GM23338 (cell line): Measurements from ENCODE around the gene CEP170B. TPM values are rescaled to one million over a fixed set of nuclear protein-coding genes. Genes with fewer than 3 reads are reported as not detected.
"Not testable (repeated sequence)": the region's sequence is repeated elsewhere in the genome, so short reads cannot be mapped to it uniquely, and the experiment has no call there.

Source experiments
- ATAC-seq: fragments of 200-7000 bp; cut with Tn5 transposase; 3 replicates; pipeline ENCODE4 v1.9.1; 2020
- DNase-seq: peaks from one replicate; pipeline ENCODE4 v3.0.0-alpha.2; 2015; ENCODE audit warnings: low spot score
- H2AFZ ChIP-seq: fragments of 200-600 bp; sonication (generic); 2 replicates; pipeline ENCODE4 v1.8.0; 2016; ENCODE audit warnings: antibody characterized with exemption, mild to moderate bottlenecking, moderate library complexity
- H3F3A ChIP-seq: fragments of 200-600 bp; sonication (generic); replicated peaks from 2 replicates; pipeline ENCODE4 v1.8.0; 2017; ENCODE audit warnings: antibody characterized with exemption, mixed run types, low read depth
- H3K27ac ChIP-seq: fragments of 200-600 bp; sonication (generic); 2 replicates; pipeline ENCODE4 v1.6.1; 2016; ENCODE audit warnings: low read depth
- H3K27me3 ChIP-seq: fragments of 200-600 bp; sonication (generic); 2 replicates; pipeline ENCODE4 v1.8.0; 2016; ENCODE audit warnings: mild to moderate bottlenecking, mixed run types, moderate library complexity; ENCODE audit not compliant: insufficient read depth
- H3K36me3 ChIP-seq: fragments of 200-600 bp; sonication (generic); 2 replicates; pipeline ENCODE4 v1.8.0; 2016; ENCODE audit warnings: mild to moderate bottlenecking; ENCODE audit not compliant: insufficient read depth
- H3K4me1 ChIP-seq: fragments of 200-600 bp; sonication (generic); 2 replicates; pipeline ENCODE4 v1.8.0; 2016; ENCODE audit warnings: mild to moderate bottlenecking, moderate library complexity; ENCODE audit not compliant: insufficient read depth
- H3K4me2 ChIP-seq: fragments of 200-600 bp; sonication (generic); 2 replicates; pipeline ENCODE4 v1.7.1; 2017; ENCODE audit warnings: mixed run types
- H3K4me3 ChIP-seq: fragments of 200-600 bp; sonication (generic); 2 replicates; pipeline ENCODE4 v1.6.1; 2016; ENCODE audit warnings: mixed run types
- H3K79me2 ChIP-seq: fragments of 200-600 bp; sonication (generic); replicated peaks from 2 replicates; pipeline ENCODE4 v1.8.0; 2017; ENCODE audit warnings: mild to moderate bottlenecking; ENCODE audit not compliant: insufficient read depth
- H3K9me2 ChIP-seq: fragments of 200-600 bp; sonication (generic); 2 replicates; pipeline ENCODE4 v1.8.0; 2017; ENCODE audit not compliant: insufficient read depth
- H4K20me1 ChIP-seq: fragments of 200-600 bp; sonication (generic); replicated peaks from 2 replicates; pipeline ENCODE4 v1.8.0; 2017; ENCODE audit warnings: mild to moderate bottlenecking; ENCODE audit not compliant: insufficient read depth
- H3K27ac Mint-ChIP-seq: 2 replicates; pipeline ENCODE4 v1.8.0; 2020; ENCODE audit warnings: inconsistent platforms, mild to moderate bottlenecking, moderate library complexity, mixed read lengths
- H3K27me3 Mint-ChIP-seq: 3 replicates; pipeline ENCODE4 v1.8.0; 2022; ENCODE audit warnings: low read depth, mild to moderate bottlenecking, moderate library complexity, mixed read lengths, inconsistent platforms; ENCODE audit not compliant: insufficient read depth, poor library complexity
- H3K36me3 Mint-ChIP-seq: 3 replicates; pipeline ENCODE4 v1.8.0; 2021; ENCODE audit warnings: low read depth, mild to moderate bottlenecking, inconsistent platforms, moderate library complexity, mixed read lengths
- H3K4me1 Mint-ChIP-seq: 3 replicates; pipeline ENCODE4 v1.8.0; 2020; ENCODE audit warnings: mild to moderate bottlenecking, inconsistent platforms, mixed read lengths
- H3K4me3 Mint-ChIP-seq: 3 replicates; pipeline ENCODE4 v1.8.0; 2021; ENCODE audit warnings: moderate library complexity, mild to moderate bottlenecking, inconsistent platforms, mixed read lengths
- H3K9me3 Mint-ChIP-seq: 3 replicates; pipeline ENCODE4 v1.8.0; 2020; ENCODE audit warnings: moderate library complexity, mild to moderate bottlenecking, inconsistent platforms, mixed read lengths
- polyA plus RNA-seq: library from polyadenylated mRNA; unstranded; fragments of >200 nt; fragmentation: Nextera tagmentation; extraction: Ambion mirVana; gene quantifications from 2 replicates; pipeline ENCODE4 v1.2.1, GENCODE V29; 2016
- total RNA-seq: library from RNA; depleted of rRNA; stranded (reverse); fragments of >200 nt; shearing (Covaris generic); gene quantifications from 2 replicates; pipeline ENCODE4 v1.2.3, GENCODE V29; 2014; rRNA removed

The CEP170B gene
- total and polyA plus RNA-seq, 2 experiments from 2014 or later, result 4.6 to 37.1 TPM

GRCh38 chr14:104943216-104944015, 78.3 kb downstream of the CEP170B start:
- not testable (repeated sequence) for H3K4me3 Mint-ChIP-seq, H2AFZ ChIP-seq, ATAC-seq, H3K4me2 ChIP-seq, DNase-seq, H3K79me2 ChIP-seq, H3K4me3 ChIP-seq, H4K20me1 ChIP-seq, H3K36me3 ChIP-seq, H3K36me3 Mint-ChIP-seq, H3K27ac ChIP-seq, H3K9me2 ChIP-seq, H3K27ac Mint-ChIP-seq, H3K4me1 Mint-ChIP-seq, H3F3A ChIP-seq, H3K4me1 ChIP-seq, H3K27me3 ChIP-seq
- peaks cover 22% of the 10 kb centered on the region; the same call in 2 of the 3 replicates for H3K9me3 Mint-ChIP-seq
- H3K27me3 Mint-ChIP-seq, result peaks cover 17% of the 10 kb centered on the region

GRCh38 chr14:104944016-104944308, 78.9 kb downstream of the CEP170B start:
- not testable (repeated sequence) for H3K27me3 ChIP-seq, H3K36me3 ChIP-seq, H3K27ac ChIP-seq, H3K4me1 ChIP-seq, H3K4me3 ChIP-seq, H3K9me2 ChIP-seq, H4K20me1 ChIP-seq, H3K4me3 Mint-ChIP-seq, H3K36me3 Mint-ChIP-seq, ATAC-seq, H3K4me2 ChIP-seq, H3K79me2 ChIP-seq, H2AFZ ChIP-seq, H3K27ac Mint-ChIP-seq, H3F3A ChIP-seq, H3K4me1 Mint-ChIP-seq, DNase-seq
- H3K9me3 Mint-ChIP-seq, result peaks cover 23% of the 10 kb centered on the region; the same call in 2 of the 3 replicates
- H3K27me3 Mint-ChIP-seq, result peaks cover 15% of the 10 kb centered on the region

- not testable (repeated sequence) for H3K36me3 Mint-ChIP-seq, H3K79me2 ChIP-seq, H3K4me3 ChIP-seq, H3K4me1 ChIP-seq, H3K4me1 Mint-ChIP-seq, H3F3A ChIP-seq, H4K20me1 ChIP-seq, H3K4me2 ChIP-seq, H3K36me3 ChIP-seq, ATAC-seq, H3K27me3 Mint-ChIP-seq, H3K27me3 ChIP-seq, H2AFZ ChIP-seq, DNase-seq, H3K27ac ChIP-seq, H3K4me3 Mint-ChIP-seq, H3K27ac Mint-ChIP-seq, H3K9me2 ChIP-seq
- peaks cover 26% of the 10 kb centered on the region; the same call in 2 of the 3 replicates for H3K9me3 Mint-ChIP-seq
Measured at GRCh38 chr14:104944436-104945205, 79.6 kb downstream of the CEP170B start.

- not testable (repeated sequence) for H4K20me1 ChIP-seq, H2AFZ ChIP-seq, H3K4me3 ChIP-seq, H3K9me2 ChIP-seq, H3K79me2 ChIP-seq, H3K27me3 ChIP-seq, ATAC-seq, H3K27ac Mint-ChIP-seq, H3K4me1 Mint-ChIP-seq, H3K27me3 Mint-ChIP-seq, H3K27ac ChIP-seq, H3K36me3 Mint-ChIP-seq, DNase-seq, H3K4me1 ChIP-seq, H3F3A ChIP-seq, H3K36me3 ChIP-seq, H3K4me2 ChIP-seq, H3K4me3 Mint-ChIP-seq
- peaks cover 26% of the 10 kb centered on the region; the same call in 2 of the 3 replicates for H3K9me3 Mint-ChIP-seq
Measured at GRCh38 chr14:104945266-104945665, 80.2 kb downstream of the CEP170B start.

Other genes with a start within 250 kb of the CEP170B start
- gene INF2, start 175.7 kb upstream of the CEP170B start, total RNA-seq, result 52.4 and 75.5 TPM in 2 replicates
- 36.7 and 37.2 TPM in 2 replicates for gene INF2, start 175.7 kb upstream of the CEP170B start, polyA plus RNA-seq
- gene ADSS1, start 141.0 kb upstream of the CEP170B start, total RNA-seq, result 4.3 and 11.6 TPM in 2 replicates
- 9.5 and 12.4 TPM in 2 replicates for gene ADSS1, start 141.0 kb upstream of the CEP170B start, polyA plus RNA-seq
- 381 and 392 TPM in 2 replicates for gene SIVA1, start 112.1 kb upstream of the CEP170B start, total RNA-seq
- gene SIVA1, start 112.1 kb upstream of the CEP170B start, polyA plus RNA-seq, result 215 and 225 TPM in 2 replicates
- 74.3 and 78.7 TPM in 2 replicates for gene AKT1, start 69.5 kb upstream of the CEP170B start, total RNA-seq
- 19.2 and 23.7 TPM in 2 replicates for gene AKT1, start 69.5 kb upstream of the CEP170B start, polyA plus RNA-seq
- gene ZBTB42, start 64.2 kb upstream of the CEP170B start, total RNA-seq, result 4.4 and 7.5 TPM in 2 replicates
- 0.66 and 0.70 TPM in 2 replicates for gene ZBTB42, start 64.2 kb upstream of the CEP170B start, polyA plus RNA-seq
- 0.08 TPM in 1 of 2 replicates, not detected in the other for gene PLD4, start 59.6 kb downstream of the CEP170B start, total RNA-seq
- 0.21 TPM in 1 of 2 replicates, not detected in the other for gene PLD4, start 59.6 kb downstream of the CEP170B start, polyA plus RNA-seq
- gene AHNAK2, start 113.1 kb downstream of the CEP170B start, total RNA-seq, result 2.6 TPM in 2 replicates
- 1.1 and 1.6 TPM in 2 replicates for gene AHNAK2, start 113.1 kb downstream of the CEP170B start, polyA plus RNA-seq
- 1.8 and 4.9 TPM in 2 replicates for gene CLBA1, start 120.5 kb downstream of the CEP170B start, total RNA-seq
- gene CLBA1, start 120.5 kb downstream of the CEP170B start, polyA plus RNA-seq, result 1.6 and 1.7 TPM in 2 replicates
- gene CDCA4, start 155.8 kb downstream of the CEP170B start, total RNA-seq, result 62.4 and 70.7 TPM in 2 replicates
- gene CDCA4, start 155.8 kb downstream of the CEP170B start, polyA plus RNA-seq, result 32.6 and 37.1 TPM in 2 replicates
- 0.14 TPM in 1 of 2 replicates, not detected in the other for gene GPR132, start 200.2 kb downstream of the CEP170B start, total RNA-seq
- gene GPR132, start 200.2 kb downstream of the CEP170B start, polyA plus RNA-seq, result 0.09 TPM in 1 of 2 replicates, not detected in the other